ENCODE data around the gene GALNT17.

- TF ChIP-seq EZH2 (IDR thresholded peaks at IDR 0.05; ENCODE audit: low read depth) (no peak), CTCF (conservative IDR thresholded peaks at IDR 0.05) (no peak)
These were observed 312.2 kb downstream of the GALNT17 start for GRCh38 chr7:71444130-71444529.
